ENCODE data around the gene MRPS5. TPM values are rescaled to one million over a fixed set of nuclear protein-coding genes. Genes with fewer than 3 reads are reported as not detected.

Gene MRPS5
- total RNA-seq, 1 donor from 2014 or later: 43.3 TPM

DNA sequence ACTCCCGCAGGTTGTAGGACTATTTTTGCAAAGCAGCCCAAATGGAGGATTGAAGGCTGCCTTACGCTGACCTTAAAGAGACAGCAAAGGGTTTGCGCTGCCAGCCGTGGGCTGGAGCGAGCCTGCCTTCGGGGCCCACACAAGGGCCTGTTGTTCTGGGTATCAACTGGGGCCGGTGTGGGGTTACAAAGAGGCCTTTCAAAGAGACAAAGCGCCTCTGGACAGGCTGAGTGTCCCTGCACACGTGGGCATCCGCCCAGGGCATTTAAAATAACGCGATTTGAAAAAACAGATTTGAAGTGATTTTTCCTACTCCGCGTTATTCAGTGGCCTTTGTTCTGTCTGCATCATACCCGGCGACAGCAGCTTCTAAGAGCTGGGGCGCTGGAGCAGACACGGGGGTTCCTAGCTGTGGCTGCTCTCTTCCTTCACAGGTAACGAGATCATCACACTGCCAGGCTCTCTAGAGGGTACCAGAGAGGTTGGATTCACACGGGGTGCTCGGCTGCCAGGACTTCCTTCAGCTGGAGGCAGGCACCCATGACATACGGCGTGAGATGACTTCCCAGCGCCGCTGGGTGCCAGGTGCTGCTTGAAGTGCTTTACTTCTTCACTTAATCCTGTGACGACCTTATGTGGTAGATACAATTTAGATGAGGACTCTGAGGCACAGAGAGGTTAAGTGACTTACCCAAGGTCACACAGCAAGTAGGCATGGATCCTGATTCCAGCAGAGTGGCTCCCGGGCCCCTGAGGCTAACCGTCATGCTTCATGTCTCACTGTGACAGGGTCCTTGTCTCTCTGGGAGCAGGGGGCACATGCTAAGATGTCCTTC is 63.9 kb downstream of the MRPS5 start:
- no peaks in the 10 kb centered on the region for H3K9me3 Mint-ChIP-seq (ENCODE audit: unreplicated experiment)
- no peaks in the 10 kb centered on the region for H3K36me3 Mint-ChIP-seq (ENCODE audit: unreplicated experiment)
- TF ChIP-seq, protein P1, sequence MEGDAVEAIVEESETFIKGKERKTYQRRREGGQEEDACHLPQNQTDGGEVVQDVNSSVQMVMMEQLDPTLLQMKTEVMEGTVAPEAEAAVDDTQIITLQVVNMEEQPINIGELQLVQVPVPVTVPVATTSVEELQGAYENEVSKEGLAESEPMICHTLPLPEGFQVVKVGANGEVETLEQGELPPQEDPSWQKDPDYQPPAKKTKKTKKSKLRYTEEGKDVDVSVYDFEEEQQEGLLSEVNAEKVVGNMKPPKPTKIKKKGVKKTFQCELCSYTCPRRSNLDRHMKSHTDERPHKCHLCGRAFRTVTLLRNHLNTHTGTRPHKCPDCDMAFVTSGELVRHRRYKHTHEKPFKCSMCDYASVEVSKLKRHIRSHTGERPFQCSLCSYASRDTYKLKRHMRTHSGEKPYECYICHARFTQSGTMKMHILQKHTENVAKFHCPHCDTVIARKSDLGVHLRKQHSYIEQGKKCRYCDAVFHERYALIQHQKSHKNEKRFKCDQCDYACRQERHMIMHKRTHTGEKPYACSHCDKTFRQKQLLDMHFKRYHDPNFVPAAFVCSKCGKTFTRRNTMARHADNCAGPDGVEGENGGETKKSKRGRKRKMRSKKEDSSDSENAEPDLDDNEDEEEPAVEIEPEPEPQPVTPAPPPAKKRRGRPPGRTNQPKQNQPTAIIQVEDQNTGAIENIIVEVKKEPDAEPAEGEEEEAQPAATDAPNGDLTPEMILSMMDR (IDR thresholded peaks at IDR 0.05): no peak
- no peak overlapping the region for H3K27ac Mint-ChIP-seq (ENCODE audit: unreplicated experiment)
- no peak overlapping the region for H3K4me3 Mint-ChIP-seq (ENCODE audit: unreplicated experiment)
- peaks cover 34% of the 10 kb centered on the region for H3K27me3 Mint-ChIP-seq (ENCODE audit: unreplicated experiment)
- H3K4me1 Mint-ChIP-seq (ENCODE audit: unreplicated experiment): no peaks in the 10 kb centered on the region
- no peak for DNase-seq (ENCODE audit: extremely low spot score, unreplicated experiment)

- no peak for DNase-seq (ENCODE audit: extremely low spot score, unreplicated experiment)
- Mint-ChIP-seq H3K27ac (ENCODE audit: unreplicated experiment) (no peak overlapping the region), H3K4me3 (ENCODE audit: unreplicated experiment) (no peak overlapping the region), H3K27me3 (ENCODE audit: unreplicated experiment) (peaks cover 28% of the 10 kb centered on the region), H3K4me1 (ENCODE audit: unreplicated experiment) (no peaks in the 10 kb centered on the region), H3K9me3 (ENCODE audit: unreplicated experiment) (no peaks in the 10 kb centered on the region), H3K36me3 (ENCODE audit: unreplicated experiment) (no peaks in the 10 kb centered on the region)
- TF ChIP-seq, protein P1 (IDR thresholded peaks at IDR 0.05): no peak
Measured at GRCh38 chr2:95056461-95057459, 64.8 kb downstream of the MRPS5 start.

DNA sequence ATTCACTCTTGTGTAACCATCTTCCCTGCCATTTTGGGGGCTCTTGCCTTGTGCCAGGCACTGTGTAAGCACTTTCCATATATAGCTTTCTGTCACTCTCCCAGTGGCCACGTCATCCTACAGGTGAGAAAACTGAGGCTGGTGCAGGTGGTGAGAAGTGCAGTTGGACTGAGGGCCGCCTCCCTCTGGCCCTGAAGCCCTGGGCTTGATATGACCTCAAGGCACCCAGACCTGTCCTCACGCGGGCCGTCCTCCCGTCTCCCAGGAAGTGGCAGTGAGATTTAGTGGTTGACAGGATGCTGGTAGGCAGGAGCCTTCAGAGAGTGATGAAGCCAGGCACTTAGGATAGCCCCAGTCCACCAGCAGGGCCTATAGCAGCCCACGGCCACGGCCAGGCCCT is 65.6 kb downstream of the MRPS5 start:
- H3K36me3 Mint-ChIP-seq (ENCODE audit: unreplicated experiment): no peaks in the 10 kb centered on the region
- peaks cover 28% of the 10 kb centered on the region for H3K27me3 Mint-ChIP-seq (ENCODE audit: unreplicated experiment)
- no peaks in the 10 kb centered on the region for H3K9me3 Mint-ChIP-seq (ENCODE audit: unreplicated experiment)
- no peak overlapping the region for H3K27ac Mint-ChIP-seq (ENCODE audit: unreplicated experiment)
- no peak overlapping the region for H3K4me3 Mint-ChIP-seq (ENCODE audit: unreplicated experiment)
- TF ChIP-seq, protein P1 (IDR thresholded peaks at IDR 0.05): no peak
- no peak for DNase-seq (ENCODE audit: extremely low spot score, unreplicated experiment)
- no peaks in the 10 kb centered on the region for H3K4me1 Mint-ChIP-seq (ENCODE audit: unreplicated experiment)

DNA sequence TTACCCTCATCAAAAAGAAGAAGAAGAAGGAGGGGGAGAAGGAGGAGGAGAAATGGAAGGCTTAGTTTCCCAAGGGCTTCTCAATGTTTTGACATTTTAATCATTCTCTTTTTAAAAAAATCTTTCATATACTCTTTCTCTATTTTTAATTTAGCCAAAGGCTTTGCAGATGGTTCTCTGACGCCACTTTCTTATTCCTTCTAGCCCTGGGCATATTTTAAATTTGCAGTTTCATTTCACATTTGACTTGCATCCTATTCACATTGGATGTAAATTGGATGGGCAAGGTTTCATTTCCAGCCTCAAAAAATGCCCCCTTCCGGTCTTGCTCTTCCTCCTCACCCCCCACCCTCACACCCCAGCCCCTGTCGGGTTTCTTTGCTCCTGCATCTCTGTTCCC is 66.3 kb downstream of the MRPS5 start:
- Mint-ChIP-seq H3K9me3 (ENCODE audit: unreplicated experiment) (no peaks in the 10 kb centered on the region), H3K4me1 (ENCODE audit: unreplicated experiment) (no peaks in the 10 kb centered on the region), H3K4me3 (ENCODE audit: unreplicated experiment) (no peak overlapping the region), H3K27me3 (ENCODE audit: unreplicated experiment) (peaks cover 26% of the 10 kb centered on the region), H3K36me3 (ENCODE audit: unreplicated experiment) (no peaks in the 10 kb centered on the region), H3K27ac (ENCODE audit: unreplicated experiment) (no peak overlapping the region)
- DNase-seq (ENCODE audit: extremely low spot score, unreplicated experiment): no peak
- TF ChIP-seq, protein P1 (IDR thresholded peaks at IDR 0.05): no peak

- no peak overlapping the region for H3K27ac Mint-ChIP-seq (ENCODE audit: unreplicated experiment)
- H3K4me1 Mint-ChIP-seq (ENCODE audit: unreplicated experiment): no peaks in the 10 kb centered on the region
- no peaks in the 10 kb centered on the region for H3K36me3 Mint-ChIP-seq (ENCODE audit: unreplicated experiment)
- H3K9me3 Mint-ChIP-seq (ENCODE audit: unreplicated experiment): no peaks in the 10 kb centered on the region
- TF ChIP-seq, protein P1 (IDR thresholded peaks at IDR 0.05): no peak
- no peak for DNase-seq (ENCODE audit: extremely low spot score, unreplicated experiment)
- H3K27me3 Mint-ChIP-seq (ENCODE audit: unreplicated experiment): peaks cover 24% of the 10 kb centered on the region
- no peak overlapping the region for H3K4me3 Mint-ChIP-seq (ENCODE audit: unreplicated experiment)
Measured at GRCh38 chr2:95054016-95054415, 67.6 kb downstream of the MRPS5 start.
